Activated naive CD4-positive, alpha-beta T cell (primary cell): ENCODE measurements around the gene ADAM15.
A peak's percentile ranks its signal among the peaks of the same experiment; 100 is the strongest.

Experiments
- DNase-seq, 4 experiments: peaks; one replicate each; lab custom pipeline; 2025; lab: John Stamatoyannopoulos, UW

Gene ADAM15

GRCh38 chr1:155011437-155012025, 39.6 kb upstream of the ADAM15 start:
- DNase-seq: no peak

GRCh38 chr1:155012026-155012546, 39.0 kb upstream of the ADAM15 start:
- DNase-seq: no peak

GRCh38 chr1:155012776-155013602, 38.1 kb upstream of the ADAM15 start:
- no peak for DNase-seq

GRCh38 chr1:155013632-155014031, 37.5 kb upstream of the ADAM15 start:
- DNase-seq: peak in 2 of 4 experiments; percentile 37 to 60

- no peak for DNase-seq
These were observed 36.2 kb upstream of the ADAM15 start for GRCh38 chr1:155014709-155015508.

- no peak for DNase-seq
These were observed 35.4 kb upstream of the ADAM15 start for GRCh38 chr1:155015527-155016230.

- DNase-seq: no peak
These were observed 34.8 kb upstream of the ADAM15 start for GRCh38 chr1:155016231-155016831.

GRCh38 chr1:155017041-155017945, 33.8 kb upstream of the ADAM15 start:
- DNase-seq: peak; percentile 77 to 89 (median 80)

- DNase-seq: no peak
These were observed 33.2 kb upstream of the ADAM15 start for GRCh38 chr1:155017946-155018316.

GRCh38 chr1:155018617-155019348, 32.3 kb upstream of the ADAM15 start:
- DNase-seq: no peak

GRCh38 chr1:155019377-155020245, 31.5 kb upstream of the ADAM15 start:
- DNase-seq: no peak

- no peak for DNase-seq
These were observed 28.8 kb upstream of the ADAM15 start for GRCh38 chr1:155022136-155022926.

- no peak for DNase-seq
These were observed 28.2 kb upstream of the ADAM15 start for GRCh38 chr1:155022927-155023236.

- no peak for DNase-seq
These were observed 27.5 kb upstream of the ADAM15 start for GRCh38 chr1:155023627-155024026.

- DNase-seq: no peak
These were observed 26.8 kb upstream of the ADAM15 start for GRCh38 chr1:155024315-155024714.

- no peak for DNase-seq
These were observed 25.0 kb upstream of the ADAM15 start for GRCh38 chr1:155026154-155026553.

GRCh38 chr1:155026588-155026987, 24.5 kb upstream of the ADAM15 start:
- no peak for DNase-seq
